ENCODE measurements around the gene SPATA9. TPM values are rescaled to one million over a fixed set of nuclear protein-coding genes. Genes with fewer than 3 reads are reported as not detected.
A peak's percentile ranks its signal among the peaks of the same experiment; 100 is the strongest.

Gene SPATA9
- total and polyA plus RNA-seq, 9 of the 15 experiments (the other 6 are each of a cell fraction or from before 2014, with no cell fraction given): 0.16 to 5.5 (median 0.39) TPM; not detected in 3

- TF ChIP-seq CHCHD3 (CRISPR knock-in tag; IDR thresholded peaks at IDR 0.05): no peak
- TF ChIP-seq ZNF518B (CRISPR knock-in tag; IDR thresholded peaks at IDR 0.05): no peak
- no peak for TF ChIP-seq PREB (CRISPR knock-in tag; IDR thresholded peaks at IDR 0.05)
- TF ChIP-seq RBM15 (IDR thresholded peaks at IDR 0.05; ENCODE audit: insufficient read depth, low read length): no peak
- TF ChIP-seq DACH1 (IDR thresholded peaks at IDR 0.05; ENCODE audit: partially characterized antibody): no peak
- TF ChIP-seq DMBX1 (CRISPR knock-in tag; IDR thresholded peaks at IDR 0.05; ENCODE audit: borderline replicate concordance): no peak
- TF ChIP-seq ATF7 (IDR thresholded peaks at IDR 0.05): peak; percentile 68; the same call in 1 of the 2 replicates
- TF ChIP-seq TCF3 (CRISPR knock-in tag; IDR thresholded peaks at IDR 0.05): peak; percentile 59
- TF ChIP-seq ZNF274 (IDR thresholded peaks at IDR 0.05; ENCODE audit: borderline replicate concordance, low read depth, low read length): no peak
- TF ChIP-seq CCNT2 (IDR thresholded peaks at IDR 0.05; ENCODE audit: borderline replicate concordance, extremely low read depth, insufficient read length, low read depth, low read length): peak; percentile 30
- TF ChIP-seq POLR2AphosphoS5 (IDR thresholded peaks at IDR 0.05; ENCODE audit: control insufficient read depth, insufficient read depth, low read depth, low read length): peak; percentile 57; the same call in 1 of the 2 replicates
- TF ChIP-seq ELF1 (tag; IDR thresholded peaks at IDR 0.05): no peak
- peak; percentile 83 for TF ChIP-seq C11orf30 (IDR thresholded peaks at IDR 0.05; ENCODE audit: low read depth)
- TF ChIP-seq CBX3 (IDR thresholded peaks at IDR 0.05; ENCODE audit: borderline replicate concordance in 1 of 2, low read length in 2 of 2): peak in 1 of 2 experiments; percentile 28; a peak in 1 of 3 replicates
- TF ChIP-seq ZNF583 (CRISPR knock-in tag; IDR thresholded peaks at IDR 0.05): no peak
- peak; percentile 74; the same call in 1 of the 2 replicates for TF ChIP-seq NFATC3 (IDR thresholded peaks at IDR 0.05)
- TF ChIP-seq BCLAF1 (IDR thresholded peaks at IDR 0.05; ENCODE audit: borderline replicate concordance in 1 of 2, control insufficient read depth in 1 of 2, low read depth in 2 of 2, low read length in 1 of 2): 0 out of 4 replicates have a peak, but pooled peaks of 1 of the 2 experiments have one; percentile 48
- TF ChIP-seq SMAD3 (CRISPR knock-in tag; conservative IDR thresholded peaks at IDR 0.05): 0 out of 2 replicates have a peak, but pooled peaks have one; percentile 36
Observed at GRCh38 chr5:95647886-95648860, 34.6 kb downstream of the SPATA9 start (continued).
